Measurements from ENCODE around the gene TMEM174.
A peak's percentile ranks its signal among the peaks of the same experiment; 100 is the strongest.

Gene TMEM174

GRCh38 chr5:73154208-73155006, 18.6 kb upstream of the TMEM174 start:
- DNase-seq = no peak

GRCh38 chr5:73155271-73156222, 17.4 kb upstream of the TMEM174 start:
- no peak for DNase-seq

GRCh38 chr5:73157414-73158303, 15.3 kb upstream of the TMEM174 start:
- no peak for DNase-seq

GRCh38 chr5:73158313-73158712, 14.7 kb upstream of the TMEM174 start:
- no peak for DNase-seq

- no peak for DNase-seq
Measured at GRCh38 chr5:73160239-73160671, 12.7 kb upstream of the TMEM174 start.

- DNase-seq = peak in 1 of 2 donors; percentile 41
Measured at GRCh38 chr5:73170522-73170921, 2.5 kb upstream of the TMEM174 start.

DNA sequence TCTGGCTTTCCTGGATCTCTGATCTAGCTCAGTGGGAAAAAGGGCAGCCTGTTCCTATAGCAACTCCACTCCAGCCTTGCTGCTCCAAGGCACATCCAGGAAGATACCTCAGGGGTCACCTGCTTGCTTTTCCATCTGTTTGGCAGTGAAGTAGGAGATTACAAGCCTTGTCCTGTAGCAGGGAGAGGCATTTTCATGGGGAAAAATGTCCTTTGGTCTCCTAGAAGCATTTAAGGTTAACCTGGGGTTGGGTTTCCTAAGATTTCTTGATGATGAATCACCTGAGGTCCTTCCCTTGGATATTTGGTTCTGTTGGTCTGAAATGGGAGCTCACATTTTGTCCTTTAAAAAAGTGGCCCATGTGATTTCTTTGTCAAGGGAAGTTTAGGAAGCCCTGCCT, 1.5 kb upstream of the TMEM174 start:
- DNase-seq = no peak

DNA sequence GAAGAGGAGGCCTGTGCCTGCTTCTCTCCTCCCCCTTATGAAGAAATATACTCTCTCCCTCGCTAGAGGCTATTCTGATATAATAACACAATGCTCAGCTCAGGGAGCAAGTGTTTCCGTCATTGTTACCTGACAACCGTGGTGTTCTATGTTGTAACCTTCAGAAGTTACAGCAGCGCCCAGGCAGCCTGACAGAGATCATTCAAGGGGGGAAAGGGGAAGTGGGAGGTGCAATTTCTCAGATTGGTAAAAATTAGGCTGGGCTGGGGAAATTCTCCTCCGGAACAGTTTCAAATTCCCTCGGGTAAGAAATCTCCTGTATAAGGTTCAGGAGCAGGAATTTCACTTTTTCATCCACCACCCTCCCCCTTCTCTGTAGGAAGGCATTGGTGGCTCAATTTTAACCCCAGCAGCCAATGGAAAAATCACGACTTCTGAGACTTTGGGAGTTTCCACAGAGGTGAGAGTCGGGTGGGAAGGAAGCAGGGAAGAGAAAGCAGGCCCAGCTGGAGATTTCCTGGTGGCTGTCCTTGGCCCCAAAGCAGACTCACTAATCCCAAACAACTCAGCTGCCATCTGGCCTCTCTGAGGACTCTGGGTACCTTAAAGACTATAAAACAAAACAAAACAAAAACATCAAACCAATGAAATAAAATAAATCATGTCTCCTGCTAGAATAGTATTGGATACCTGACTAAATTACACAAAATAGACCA, 1.3 kb downstream of the TMEM174 start:
- DNase-seq = no peak

DNA sequence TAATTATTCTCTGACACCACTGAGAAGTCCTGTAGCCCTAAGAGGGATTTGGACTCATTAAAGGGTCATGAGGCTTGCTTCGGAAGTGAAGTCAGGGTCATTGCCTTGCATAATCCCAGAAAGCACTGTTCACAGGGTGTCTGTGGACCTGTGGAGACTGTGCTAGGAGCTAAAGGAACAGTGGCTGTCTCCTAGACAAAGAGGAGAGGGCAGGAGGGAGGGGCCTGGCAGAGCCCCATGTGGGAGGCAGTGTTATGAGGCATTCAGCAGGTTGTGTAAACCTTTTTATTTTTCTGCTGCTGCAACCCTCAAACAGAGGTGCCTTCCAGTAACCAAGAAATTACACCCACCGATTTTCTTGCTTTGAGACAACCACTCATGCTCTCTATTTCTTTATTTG, 3.3 kb downstream of the TMEM174 start:
- no peak for DNase-seq

DNA sequence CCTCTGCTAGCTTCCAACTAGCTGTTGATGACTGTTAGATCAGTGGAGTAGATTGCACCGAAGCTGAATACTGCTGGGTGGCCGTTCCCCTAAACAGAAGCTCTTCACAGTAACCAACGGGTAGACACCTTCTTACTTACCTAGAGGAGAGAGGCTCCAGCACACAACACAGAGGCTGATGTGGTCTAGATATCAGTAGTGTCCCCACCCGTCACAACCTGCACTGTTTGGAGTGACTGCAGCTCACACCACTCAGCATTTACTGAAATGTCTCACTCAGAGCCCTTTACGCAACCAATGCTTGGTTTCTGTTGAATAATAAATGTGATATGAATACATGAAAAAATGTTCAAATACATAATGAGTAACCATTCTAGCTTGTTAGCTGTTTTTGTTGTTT, 5.3 kb downstream of the TMEM174 start:
- no peak for DNase-seq

- no peak for DNase-seq
Measured at GRCh38 chr5:73179730-73180129, 6.7 kb downstream of the TMEM174 start.

DNA sequence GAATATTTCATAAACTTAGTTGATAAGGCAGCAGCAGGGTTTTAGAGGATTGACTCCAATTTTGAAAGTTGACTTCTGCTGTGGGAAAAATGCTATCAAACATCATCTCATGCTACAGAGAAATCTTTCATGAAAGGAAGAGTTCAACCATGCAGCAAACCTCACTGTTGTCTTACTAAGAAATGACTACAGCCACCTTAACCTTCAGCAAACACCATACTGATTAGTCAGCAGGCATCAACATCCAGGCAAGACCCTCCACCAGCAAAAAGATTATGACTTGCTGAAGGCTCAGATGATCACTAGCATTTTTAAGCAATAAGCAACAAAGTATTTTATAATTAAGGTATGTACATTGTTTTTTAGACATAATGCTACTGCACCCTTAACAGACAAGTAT, 7.6 kb downstream of the TMEM174 start:
- DNase-seq = no peak

- no peak for DNase-seq
Measured at GRCh38 chr5:73182307-73182706, 9.3 kb downstream of the TMEM174 start.

- DNase-seq = no peak
Measured at GRCh38 chr5:73183000-73183399, 10.0 kb downstream of the TMEM174 start.

DNA sequence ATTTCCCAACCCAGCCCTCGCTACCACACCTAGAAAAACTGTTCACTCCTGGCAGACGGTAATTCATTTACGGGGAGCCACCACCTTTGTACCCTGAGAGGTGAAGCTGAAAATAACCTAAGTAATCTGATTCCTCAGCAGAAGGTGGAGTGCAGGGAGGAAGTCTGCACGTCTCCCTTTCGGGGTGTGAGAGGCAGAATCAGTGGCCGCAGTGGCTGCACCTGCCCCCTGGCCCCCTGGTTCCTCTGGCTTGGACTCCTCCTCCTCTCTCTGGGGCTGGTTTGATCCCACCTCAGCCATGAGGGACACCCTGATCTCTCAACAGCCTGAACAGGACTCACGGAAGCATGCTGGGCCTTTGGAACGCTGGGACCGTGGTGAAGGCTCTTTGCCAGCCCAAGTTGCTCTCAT, 10.5 kb downstream of the TMEM174 start:
- DNase-seq = no peak

GRCh38 chr5:73186976-73187375, 14.0 kb downstream of the TMEM174 start:
- no peak for DNase-seq

DNA sequence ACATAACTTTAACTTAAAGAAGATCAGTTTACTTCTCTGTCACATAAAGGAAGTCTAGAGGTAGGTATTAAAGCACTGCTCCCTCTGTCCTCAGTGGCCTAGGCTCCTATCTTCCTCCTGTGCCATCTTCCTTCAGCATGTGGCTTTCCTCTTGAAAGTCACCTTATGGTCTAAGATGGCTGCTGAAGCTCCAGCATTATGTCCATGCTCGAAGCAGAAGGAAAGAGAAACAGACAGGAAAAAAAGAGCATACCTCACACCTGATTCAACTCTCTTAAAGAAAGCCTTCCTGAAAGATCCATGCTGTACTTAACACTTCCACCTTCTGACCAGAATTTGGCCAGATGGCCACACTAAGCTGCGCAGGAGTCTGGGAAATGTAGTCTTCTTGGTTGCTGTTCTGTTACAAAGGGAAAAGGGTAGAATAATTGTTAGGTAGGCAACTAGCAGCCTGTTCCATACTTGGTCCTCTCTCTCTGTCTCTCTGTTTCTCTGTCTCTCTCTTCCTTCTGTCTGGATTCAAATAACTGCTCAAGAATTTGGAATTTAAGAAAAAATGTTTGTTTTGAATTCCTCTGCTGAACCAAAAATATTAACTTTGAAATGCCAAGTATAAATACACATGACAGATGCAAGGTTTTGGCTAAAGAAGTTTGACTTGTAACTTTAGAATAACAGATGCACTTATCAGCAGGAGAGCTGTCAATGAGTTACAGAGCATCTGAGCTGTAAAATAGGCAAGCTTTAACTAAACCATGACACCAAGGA, 16.0 kb downstream of the TMEM174 start:
- no peak for DNase-seq

- DNase-seq = no peak
Measured at GRCh38 chr5:73189871-73190376, 16.9 kb downstream of the TMEM174 start.

DNA sequence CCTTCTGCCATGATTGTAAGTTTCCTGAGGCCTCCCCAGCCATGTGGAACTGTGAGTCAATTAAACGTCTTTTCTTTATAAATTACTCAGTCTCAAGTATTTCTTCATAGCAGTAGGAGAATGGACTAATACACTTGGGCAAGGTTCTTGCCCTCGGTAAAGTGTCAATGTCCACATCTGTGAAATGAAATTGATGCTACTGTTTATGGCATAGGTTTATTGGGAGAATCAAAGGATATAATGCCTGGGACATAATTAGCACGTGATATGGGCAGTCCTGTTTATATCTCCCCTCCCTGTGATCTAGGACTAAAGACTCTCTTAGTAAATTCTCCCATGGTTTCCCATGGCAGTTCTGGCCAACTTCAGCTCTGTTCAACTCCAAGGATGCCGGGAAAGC, 19.4 kb downstream of the TMEM174 start:
- no peak for DNase-seq

GRCh38 chr5:73193592-73193991, 20.6 kb downstream of the TMEM174 start:
- no peak for DNase-seq

DNA sequence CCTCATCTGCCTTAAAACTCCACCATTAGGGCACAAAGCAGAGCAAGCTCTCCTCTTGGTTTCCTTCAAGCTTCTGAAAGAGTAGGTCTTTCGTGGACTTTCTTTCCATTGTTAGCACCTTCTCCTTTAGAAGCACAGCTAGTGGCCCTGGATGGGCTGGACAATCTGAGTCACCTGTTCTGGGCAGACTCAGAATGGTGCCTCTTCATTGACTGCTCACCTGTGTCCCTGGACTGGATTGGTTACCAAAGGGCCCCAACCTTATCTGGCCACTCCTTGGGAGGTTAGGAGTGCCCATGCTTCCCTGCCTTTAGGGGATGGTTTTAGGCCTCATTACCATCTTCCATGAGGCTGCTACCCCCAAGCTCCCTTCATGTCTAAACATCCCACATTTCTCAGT, 23.2 kb downstream of the TMEM174 start:
- DNase-seq = no peak
